Pancreas (tissue), 10 donors: ENCODE measurements around the gene PCP4. TPM values are rescaled to one million over a fixed set of nuclear protein-coding genes. Genes with fewer than 3 reads are reported as not detected.
A peak's percentile ranks its signal among the peaks of the same experiment; 100 is the strongest.

Experiments
- ATAC-seq, 4 donors: fragments of 200-7000 bp; cut with Tn5 transposase; one replicate each; pipeline versions ENCODE4 v1.8.0 to v1.9.1; 2020; ENCODE audit warnings: mild to moderate bottlenecking in 4 of 4, moderate library complexity in 4 of 4
- DNase-seq, 6 donors: peaks; one replicate each; pipeline ENCODE4 v3.0.0-alpha.2; 2020
- FAIRE-seq: peaks from 2 replicates; lab custom pipeline; 2012; peaks lifted over from hg19 to GRCh38; lab: Jason Lieb, UNC
- H3K27ac ChIP-seq, 4 donors: fragments of 200-600 bp; sonication (generic); 1 replicate in 3 of 4; 2 replicates in 1 of 4; pipeline versions ENCODE4 v1.5.0 to v1.8.0; 2020
- H3K27me3 ChIP-seq, 4 donors: fragments of 200-600 bp; one replicate each; pipeline ENCODE4 v1.8.0; 2021
- H3K36me3 ChIP-seq, 3 donors: fragments of 200-600 bp; sonication (generic) in 1 of 3; one replicate each; pipeline versions ENCODE4 v1.5.0 to v1.8.0; 2020 to 2021
- H3K4me1 ChIP-seq, 3 donors: fragments of 200-600 bp; one replicate each; pipeline ENCODE4 v1.8.0; 2021
- H3K4me3 ChIP-seq, 4 donors: fragments of 200-600 bp; sonication (generic) in 2 of 4; one replicate each; pipeline versions ENCODE4 v1.5.0 to v1.8.0; 2020 to 2021
- H3K9me3 ChIP-seq, 4 donors: fragments of 200-600 bp; one replicate each; pipeline ENCODE4 v1.8.0; 2021
- WGBS, 2 donors: extraction: QIAGEN DNeasy Blood & Tissue Kit; methylation state at CpG; one replicate each; pipeline ENCODE4 v1.1.7; 2013; 5-methylcytosine and 5-hydroxymethylcytosine counted together
- intact Hi-C, 3 donors: fragments of 100-400 bp; cut with DNase I; formaldehyde crosslinking; loops; one replicate each; pipeline versions ENCODE4 v1.11.1 to v1.14.2; 2022
- polyA plus RNA-seq, 2 donors: library from polyadenylated mRNA; stranded (reverse); fragments of 200-250 nt; gene quantifications; one replicate each; pipeline ENCODE4 v1.2.3, GENCODE V29; 2013
- total RNA-seq, 6 donors: library from RNA; stranded (reverse); fragmentation: NEBNext Ultra II Directional in 4 of 6; extraction: Animal tissue kit (Norgen Biotek cat#: 25700) in 4 of 6; gene quantifications; one replicate each; pipeline versions ENCODE4 v1.2.1 to v1.2.4, GENCODE V29; 2021 to 2023
- TF ChIP-seq, protein P1 (sequence below), 4 donors: fragments of 200-600 bp; sonication (generic) in 3 of 4; IDR thresholded peaks; one replicate each; pipeline versions ENCODE4 v1.5.0 to v1.8.0; 2021; ENCODE audit warnings: antibody characterized with exemption in 4 of 4
- donor health status: healthy with polysubstance abuse.
- donor health status: DM: no; HTN: no; CAD: no; lungs with moderate emphysema.
- donor health status: DM: no; HTN: no; CAD: no.
- donor health status: control.
- donor health status: control.
- donor health status: Bipolar disorder and iron deficiency.
- donor health status: DM: yes; HTN: yes; CAD: no.
- donor health status: DM: no; HTN: no; CAD: no.
- donor health status: DM: no; HTN: no; CAD: no.
- donor health status: DM: yes; HTN: yes; CAD: no.

The PCP4 gene
- total and polyA plus RNA-seq, 8 donors = 0.92 to 47.1 (median 3.4) TPM

DNA sequence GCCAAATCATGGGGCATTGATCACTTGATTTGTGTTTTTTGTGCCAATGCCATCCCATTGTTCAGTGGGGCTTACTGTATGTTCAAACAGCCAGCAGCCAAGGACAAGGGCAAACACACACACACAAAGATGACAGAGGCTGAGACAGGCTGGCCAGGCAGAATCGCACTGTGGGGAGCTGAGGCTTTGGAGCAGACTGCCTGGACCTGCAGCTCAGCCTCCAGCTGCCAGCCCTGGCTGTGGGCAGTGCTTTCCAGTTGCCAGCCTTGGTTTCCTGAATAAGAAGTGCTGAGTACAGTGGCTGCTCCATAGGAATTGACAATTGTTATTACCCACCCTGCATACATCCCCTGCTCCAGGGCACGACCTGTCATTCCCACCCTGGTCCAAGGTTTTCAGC, 16.9 kb upstream of the PCP4 start:
- FAIRE-seq (no peak), ATAC-seq (no peak), DNase-seq (no peak)
- Histone ChIP-seq H3K36me3 (no peaks in the 10 kb centered on the region), H3K9me3 (no peaks in the 10 kb centered on the region), H3K27me3 (no peaks in the 10 kb centered on the region), H3K27ac (no peak overlapping the region), H3K4me1 (peaks cover 0 to 8% (median 0%) of the 10 kb centered on the region in 3 donors), H3K4me3 (no peak overlapping the region)
- TF ChIP-seq, protein P1, sequence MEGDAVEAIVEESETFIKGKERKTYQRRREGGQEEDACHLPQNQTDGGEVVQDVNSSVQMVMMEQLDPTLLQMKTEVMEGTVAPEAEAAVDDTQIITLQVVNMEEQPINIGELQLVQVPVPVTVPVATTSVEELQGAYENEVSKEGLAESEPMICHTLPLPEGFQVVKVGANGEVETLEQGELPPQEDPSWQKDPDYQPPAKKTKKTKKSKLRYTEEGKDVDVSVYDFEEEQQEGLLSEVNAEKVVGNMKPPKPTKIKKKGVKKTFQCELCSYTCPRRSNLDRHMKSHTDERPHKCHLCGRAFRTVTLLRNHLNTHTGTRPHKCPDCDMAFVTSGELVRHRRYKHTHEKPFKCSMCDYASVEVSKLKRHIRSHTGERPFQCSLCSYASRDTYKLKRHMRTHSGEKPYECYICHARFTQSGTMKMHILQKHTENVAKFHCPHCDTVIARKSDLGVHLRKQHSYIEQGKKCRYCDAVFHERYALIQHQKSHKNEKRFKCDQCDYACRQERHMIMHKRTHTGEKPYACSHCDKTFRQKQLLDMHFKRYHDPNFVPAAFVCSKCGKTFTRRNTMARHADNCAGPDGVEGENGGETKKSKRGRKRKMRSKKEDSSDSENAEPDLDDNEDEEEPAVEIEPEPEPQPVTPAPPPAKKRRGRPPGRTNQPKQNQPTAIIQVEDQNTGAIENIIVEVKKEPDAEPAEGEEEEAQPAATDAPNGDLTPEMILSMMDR (IDR thresholded peaks at IDR 0.05) = no peak
- intact Hi-C loops = no loop called here
- 61 to 63% methylated on average over 2 of the region's 2 CpGs for WGBS, 2 donors

- ATAC-seq = no peak
- Histone ChIP-seq H3K9me3 (no peaks in the 10 kb centered on the region), H3K27me3 (no peaks in the 10 kb centered on the region), H3K4me3 (no peak overlapping the region), H3K36me3 (no peaks in the 10 kb centered on the region), H3K27ac (no peak overlapping the region), H3K4me1 (peaks cover 0 to 8% (median 0%) of the 10 kb centered on the region in 3 donors)
- FAIRE-seq = no peak
- TF ChIP-seq, protein P1 (IDR thresholded peaks at IDR 0.05) = no peak
- DNase-seq = no peak
- intact Hi-C loops = no loop called here
- WGBS, 2 donors = 83 to 84% methylated on average over 7 of the region's 7 CpGs
These were observed 16.1 kb upstream of the PCP4 start for GRCh38 chr21:39851002-39851618.

GRCh38 chr21:39852021-39852721, 15.1 kb upstream of the PCP4 start:
- intact Hi-C loops = no loop called here
- Histone ChIP-seq H3K36me3 (no peaks in the 10 kb centered on the region), H3K4me3 (no peak overlapping the region), H3K9me3 (no peaks in the 10 kb centered on the region), H3K27me3 (no peaks in the 10 kb centered on the region), H3K4me1 (peaks cover 0 to 8% (median 0%) of the 10 kb centered on the region in 3 donors), H3K27ac (no peak overlapping the region)
- no peak for FAIRE-seq
- ATAC-seq = peak; percentile 35 to 79 (median 55)
- TF ChIP-seq, protein P1 (IDR thresholded peaks at IDR 0.05) = no peak
- WGBS, 2 donors = 31 to 37% methylated on average over 5 of the region's 5 CpGs
- no peak for DNase-seq

- TF ChIP-seq, protein P1 (IDR thresholded peaks at IDR 0.05) = no peak
- Histone ChIP-seq H3K4me1 (peaks cover 0 to 8% (median 0%) of the 10 kb centered on the region in 3 donors), H3K27ac (no peak overlapping the region), H3K4me3 (no peak overlapping the region), H3K36me3 (no peaks in the 10 kb centered on the region), H3K9me3 (no peaks in the 10 kb centered on the region), H3K27me3 (no peaks in the 10 kb centered on the region)
- DNase-seq (no peak), ATAC-seq (no peak), FAIRE-seq (no peak)
- intact Hi-C loops = no loop called here
- WGBS, 2 donors = 90 to 96% methylated on average over 14 of the region's 14 CpGs
These were observed 14.3 kb upstream of the PCP4 start for GRCh38 chr21:39852726-39853500.
